ENCODE data around the gene PIP.
"Not testable (repeated sequence)": the region's sequence is repeated elsewhere in the genome, so short reads cannot be mapped to it uniquely, and the experiment has no call there.

Gene PIP

DNA sequence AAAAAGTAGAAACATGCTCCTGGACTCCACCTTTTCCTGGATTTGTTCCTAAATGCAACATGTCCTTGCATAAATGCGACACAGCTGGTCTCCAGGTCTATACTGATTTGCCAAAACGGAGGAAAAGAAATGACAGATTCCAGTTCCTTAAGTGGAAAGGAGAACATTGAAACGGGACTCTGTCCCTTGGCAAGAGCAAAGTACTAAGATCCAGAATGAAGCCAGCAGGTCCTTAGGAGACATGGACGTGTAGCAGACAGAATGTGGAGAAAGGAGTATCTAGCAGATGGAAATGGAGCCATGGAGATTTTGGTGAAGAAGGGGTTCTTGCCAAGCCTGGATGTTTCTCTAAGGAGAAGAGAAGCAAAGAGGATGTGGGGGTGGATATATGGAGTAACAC lies 16.2 kb downstream of the PIP start:
- CTCF ChIA-PET, result no interaction called here
- POLR2A ChIA-PET (ENCODE audit: low non-redundant PET), result no interaction called here
- no peak for DNase-seq (ENCODE audit: low spot score)
- H3K27ac ChIP-seq, result no peak overlapping the region
- no peak for TF ChIP-seq CTCF (conservative IDR thresholded peaks at IDR 0.05; ENCODE audit: low read depth)

DNA sequence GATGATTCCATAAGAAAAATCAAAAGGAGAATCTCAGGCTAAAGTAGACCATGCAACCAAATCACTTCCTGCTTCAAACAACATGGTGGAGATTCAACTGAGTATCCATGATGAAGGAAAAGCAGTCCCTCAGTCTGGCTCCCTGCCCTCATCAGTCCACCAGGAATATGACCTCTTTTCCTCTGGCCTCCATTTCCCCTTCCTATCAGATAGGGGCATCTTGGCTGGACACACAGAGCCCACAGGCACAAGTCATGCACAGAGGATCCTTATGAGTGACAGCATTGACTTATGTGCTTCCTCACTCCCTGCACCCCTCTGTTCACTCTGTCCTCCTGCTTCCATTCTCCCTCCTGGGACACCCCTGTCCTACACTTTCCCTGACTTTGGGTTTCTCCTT lies 16.8 kb downstream of the PIP start:
- ChIA-PET CTCF (no interaction called here), POLR2A (ENCODE audit: low non-redundant PET) (no interaction called here)
- TF ChIP-seq CTCF (conservative IDR thresholded peaks at IDR 0.05; ENCODE audit: low read depth), result no peak
- H3K27ac ChIP-seq, result no peak overlapping the region
- no peak for DNase-seq (ENCODE audit: low spot score)

- POLR2A ChIA-PET (ENCODE audit: low non-redundant PET); DNase-seq (ENCODE audit: low spot score); CTCF ChIA-PET: not testable (repeated sequence)
Measured at GRCh38 chr7:143150696-143151095, 18.8 kb downstream of the PIP start.

GRCh38 chr7:143158617-143159016 lies 26.7 kb downstream of the PIP start:
- H3K27ac ChIP-seq; CTCF ChIA-PET; POLR2A ChIA-PET (ENCODE audit: low non-redundant PET); DNase-seq (ENCODE audit: low spot score): not testable (repeated sequence)

More at GRCh38 chr7:143150696-143151095, 18.8 kb downstream of the PIP start:
- not testable (repeated sequence) for H3K27ac ChIP-seq

GRCh38 chr7:143171697-143172096 lies 39.8 kb downstream of the PIP start:
- no peak overlapping the region for H3K27ac ChIP-seq
- POLR2A ChIA-PET (ENCODE audit: low non-redundant PET), result no interaction called here
- DNase-seq (ENCODE audit: low spot score), result no peak
- no peak for TF ChIP-seq CTCF (conservative IDR thresholded peaks at IDR 0.05; ENCODE audit: low read depth)
- CTCF ChIA-PET, result no interaction called here

DNA sequence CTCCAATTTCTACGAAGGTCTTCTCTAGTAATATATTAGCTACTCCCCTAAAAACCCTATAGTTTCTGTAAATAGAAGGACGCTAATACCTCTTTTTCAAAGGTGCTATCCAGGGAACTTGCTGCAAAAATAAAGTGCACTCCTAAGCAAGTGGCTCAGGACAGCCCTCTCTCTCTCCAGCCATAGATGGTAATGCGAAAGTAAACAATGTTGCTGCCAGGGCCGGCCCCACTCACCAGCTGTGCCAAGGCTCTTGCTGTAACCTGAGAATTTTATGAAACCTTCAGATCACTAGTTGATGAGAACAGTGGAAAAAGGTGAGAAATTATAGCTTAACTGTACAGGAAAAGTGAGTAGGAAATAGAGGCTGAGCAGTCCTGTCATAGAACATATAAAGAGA lies 40.5 kb downstream of the PIP start:
- DNase-seq (ENCODE audit: low spot score), result peak; percentile 13
- no peak for TF ChIP-seq CTCF (conservative IDR thresholded peaks at IDR 0.05; ENCODE audit: low read depth)
- H3K27ac ChIP-seq, result no peak overlapping the region
- ChIA-PET CTCF (no interaction called here), POLR2A (ENCODE audit: low non-redundant PET) (no interaction called here)

DNA sequence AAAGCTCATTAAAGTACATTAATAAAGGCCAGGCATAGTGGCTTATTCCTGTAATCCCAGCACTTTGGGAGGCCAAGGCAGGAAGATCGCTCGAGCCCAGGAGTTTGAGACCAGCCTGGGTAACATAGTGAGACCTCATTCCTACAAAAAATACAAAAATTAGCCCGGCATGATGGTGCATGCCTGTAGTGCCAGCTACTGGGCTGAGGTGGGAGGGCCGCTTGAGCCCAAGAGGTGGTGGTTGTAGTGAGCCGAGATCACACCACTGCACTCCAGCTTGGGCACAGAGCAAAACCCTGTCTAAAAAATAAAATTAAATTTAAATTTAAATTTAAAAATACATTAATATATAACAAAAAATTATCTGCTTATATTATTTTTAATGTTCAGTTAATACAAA lies 44.3 kb downstream of the PIP start:
- H3K27ac ChIP-seq, result no peak overlapping the region
- CTCF ChIA-PET, result no interaction called here
- TF ChIP-seq CTCF (conservative IDR thresholded peaks at IDR 0.05; ENCODE audit: low read depth), result no peak
- POLR2A ChIA-PET (ENCODE audit: low non-redundant PET), result no interaction called here
- no peak for DNase-seq (ENCODE audit: low spot score)

DNA sequence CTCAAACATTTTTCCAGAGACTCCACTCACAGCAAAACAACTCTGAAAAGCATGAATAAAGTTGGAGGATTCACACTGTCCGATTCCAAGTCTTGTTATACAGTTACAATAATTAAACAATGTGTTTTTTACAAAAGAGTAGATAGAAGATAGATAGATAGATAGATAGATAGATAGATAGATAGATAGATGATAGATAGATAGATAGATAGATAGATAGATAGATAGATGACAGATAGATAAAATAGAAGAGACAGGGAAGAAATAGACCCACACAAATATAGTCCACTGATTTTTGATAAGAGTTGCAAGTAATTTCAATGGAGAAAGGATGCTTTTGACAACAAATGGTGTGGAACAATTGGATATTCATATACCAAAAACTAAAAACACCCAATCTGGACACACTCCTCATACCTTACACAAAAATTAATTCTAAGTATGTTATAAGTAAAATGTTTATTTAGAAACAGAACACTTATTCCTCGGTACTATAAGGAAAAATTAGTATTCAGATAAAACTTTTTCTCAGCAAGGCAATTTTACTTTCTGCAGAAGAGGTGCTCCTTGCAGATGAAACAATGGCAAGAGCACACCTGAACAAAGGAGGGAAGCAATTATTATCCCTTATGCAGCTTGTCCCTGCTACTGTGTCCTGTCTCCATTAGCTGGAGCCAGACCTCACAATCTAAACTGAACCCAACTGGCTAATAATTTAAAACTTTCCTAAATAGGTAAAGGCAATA lies 45.7 kb downstream of the PIP start:
- ChIA-PET CTCF (no interaction called here), POLR2A (ENCODE audit: low non-redundant PET) (no interaction called here)
- no peak for DNase-seq (ENCODE audit: low spot score)
- H3K27ac ChIP-seq, result no peak overlapping the region
- no peak for TF ChIP-seq CTCF (conservative IDR thresholded peaks at IDR 0.05; ENCODE audit: low read depth)

DNA sequence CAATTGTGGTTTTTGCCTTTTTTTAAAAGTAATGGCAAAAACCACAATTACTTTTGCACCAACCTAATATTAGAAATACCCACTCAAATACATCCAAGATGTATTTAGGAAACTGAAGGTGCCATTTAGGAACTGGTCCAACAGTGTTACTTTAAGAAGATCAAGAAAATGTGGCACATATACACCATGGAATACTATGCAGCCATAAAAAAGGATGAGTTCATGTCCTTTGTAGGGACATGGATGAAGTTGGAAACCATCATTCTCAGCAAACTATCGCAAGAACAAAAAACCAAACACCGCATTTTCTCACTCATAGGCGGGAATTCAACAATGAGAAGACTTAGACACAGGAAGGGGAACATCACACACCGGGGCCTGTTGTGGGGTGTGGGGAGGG lies 48.9 kb downstream of the PIP start:
- DNase-seq (ENCODE audit: low spot score), result not testable (repeated sequence)

More for the DNA sequence above, 48.9 kb downstream of the PIP start:
- H3K27ac ChIP-seq; POLR2A ChIA-PET (ENCODE audit: low non-redundant PET); CTCF ChIA-PET: not testable (repeated sequence)

All from RWPE1 (cell line).